Skeletal muscle tissue (tissue), 4 donors: ENCODE data around the gene CENPT. TPM values are rescaled to one million over a fixed set of nuclear protein-coding genes. Genes with fewer than 3 reads are reported as not detected.
A peak's percentile ranks its signal among the peaks of the same experiment; 100 is the strongest.

Experiments used
- H3K27ac ChIP-seq: one replicate; pipeline ENCODE4 v1.7.0; 2013; ENCODE audit warnings: mild to moderate bottlenecking, low read depth, low read length, inconsistent platforms
- H3K27me3 ChIP-seq, 3 donors: one replicate each; pipeline ENCODE4 v1.7.0; 2013; ENCODE audit warnings: low read length in 3 of 3; ENCODE audit not compliant: control insufficient read depth in 3 of 3, insufficient read depth in 3 of 3
- H3K36me3 ChIP-seq, 3 donors: one replicate each; pipeline ENCODE4 v1.7.0; 2013; ENCODE audit warnings: low read length in 3 of 3; ENCODE audit not compliant: control insufficient read depth in 3 of 3, insufficient read depth in 3 of 3
- H3K4me1 ChIP-seq, 3 donors: one replicate each; pipeline ENCODE4 v1.7.0; 2013; ENCODE audit warnings: low read length in 3 of 3, mild to moderate bottlenecking in 3 of 3; ENCODE audit not compliant: control insufficient read depth in 3 of 3, insufficient read depth in 3 of 3
- H3K4me3 ChIP-seq, 3 donors: one replicate each; pipeline ENCODE4 v1.7.0; 2013; ENCODE audit warnings: low read length in 3 of 3
- H3K9ac ChIP-seq, 3 donors: one replicate each; pipeline ENCODE4 v1.7.0; 2013; ENCODE audit warnings: low read length in 3 of 3, mild to moderate bottlenecking in 3 of 3, moderate library complexity in 2 of 3, low read depth in 1 of 3
- H3K9me3 ChIP-seq, 3 donors: one replicate each; pipeline ENCODE4 v1.7.0; 2013; ENCODE audit warnings: low read length in 3 of 3; ENCODE audit not compliant: control insufficient read depth in 3 of 3
- total RNA-seq: library from RNA; depleted of rRNA; stranded (reverse); fragments of >200 nt; gene quantifications from one replicate; pipeline ENCODE4 v1.2.3, GENCODE V29; 2014
- donor health status: Osteomylitis.

CENPT gene
- total RNA-seq, 1 donor from 2014 or later: 14.6 TPM

DNA sequence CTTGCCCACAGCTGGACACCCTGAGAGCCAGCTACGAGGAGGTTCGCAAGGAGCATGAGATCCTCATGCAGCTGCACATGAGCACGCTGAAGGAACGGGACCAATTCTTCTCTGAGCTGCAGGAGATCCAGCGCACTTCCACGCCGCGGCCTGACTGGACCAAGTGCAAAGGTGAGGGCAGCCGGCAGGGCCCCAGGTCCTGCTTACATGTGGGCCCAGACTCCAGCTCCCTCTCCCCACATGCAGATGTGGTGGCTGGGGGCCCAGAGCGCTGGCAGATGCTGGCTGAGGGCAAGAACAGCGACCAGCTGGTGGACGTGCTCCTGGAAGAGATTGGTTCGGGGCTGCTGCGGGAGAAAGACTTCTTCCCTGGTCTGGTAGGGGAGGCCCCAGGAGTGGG lies 21.6 kb downstream of the CENPT start:
- no peaks in the 10 kb centered on the region for H3K27me3 ChIP-seq
- H3K36me3 ChIP-seq: peaks cover 26 to 42% (median 37%) of the 10 kb centered on the region in 3 donors
- no peaks in the 10 kb centered on the region for H3K4me1 ChIP-seq
- H3K4me3 ChIP-seq: no peak overlapping the region
- no peaks in the 10 kb centered on the region for H3K9me3 ChIP-seq
- no peak overlapping the region for H3K9ac ChIP-seq
- H3K27ac ChIP-seq: no peak overlapping the region

DNA sequence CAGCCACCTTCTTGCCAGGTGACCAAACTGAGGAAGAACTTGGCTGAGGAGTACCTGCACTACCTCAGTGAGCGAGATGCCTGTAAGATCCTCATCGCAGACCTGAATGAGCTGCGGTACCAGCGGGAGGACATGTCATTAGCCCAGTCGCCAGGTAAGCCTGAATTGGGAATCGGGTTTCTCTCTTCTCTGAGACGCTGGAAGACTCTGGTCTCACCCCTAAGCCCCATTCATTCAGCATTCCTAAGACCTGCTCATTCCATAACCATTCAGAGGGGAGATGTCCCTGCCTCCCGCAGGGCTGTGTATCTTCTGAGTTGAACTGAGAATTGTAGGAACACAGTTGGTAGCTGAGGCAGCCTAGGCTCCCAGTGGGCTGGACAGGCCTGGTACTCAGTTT lies 22.4 kb downstream of the CENPT start:
- Histone ChIP-seq H3K27me3 (no peaks in the 10 kb centered on the region), H3K4me1 (no peaks in the 10 kb centered on the region), H3K9me3 (no peaks in the 10 kb centered on the region), H3K4me3 (no peak overlapping the region), H3K27ac (no peak overlapping the region), H3K9ac (no peak overlapping the region), H3K36me3 (peaks cover 19 to 35% (median 29%) of the 10 kb centered on the region in 3 donors)

DNA sequence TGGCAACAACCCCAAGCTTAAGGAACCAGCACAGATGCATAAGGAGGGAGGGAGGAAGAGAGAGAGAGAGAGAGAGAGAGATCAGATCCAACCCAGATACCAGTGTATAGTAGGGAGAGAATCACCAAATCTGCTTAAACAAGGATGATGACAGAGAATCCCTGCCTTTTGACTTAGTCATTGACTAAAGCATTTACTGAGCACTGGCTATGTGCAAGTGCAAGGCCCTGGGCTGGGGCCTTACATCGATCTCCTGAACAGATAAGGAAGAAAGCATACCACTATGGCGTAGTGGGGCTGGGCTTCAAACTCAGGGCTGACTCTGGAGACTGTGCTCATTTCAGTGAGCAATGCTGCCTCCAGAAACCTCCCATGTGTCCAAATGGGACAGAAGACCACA lies 25.0 kb downstream of the CENPT start:
- Histone ChIP-seq H3K4me3 (no peak overlapping the region), H3K27ac (no peak overlapping the region), H3K9me3 (no peaks in the 10 kb centered on the region), H3K36me3 (peaks cover 2 to 10% (median 4%) of the 10 kb centered on the region in 3 donors), H3K9ac (no peak overlapping the region), H3K27me3 (no peaks in the 10 kb centered on the region), H3K4me1 (no peaks in the 10 kb centered on the region)

GRCh38 chr16:67820608-67821259 lies 26.8 kb downstream of the CENPT start:
- peaks cover 0 to 2% (median 0%) of the 10 kb centered on the region in 3 donors for H3K4me1 ChIP-seq
- no peak overlapping the region for H3K9ac ChIP-seq
- no peak overlapping the region for H3K27ac ChIP-seq
- H3K36me3 ChIP-seq: no peaks in the 10 kb centered on the region
- no peak overlapping the region for H3K4me3 ChIP-seq
- H3K9me3 ChIP-seq: no peaks in the 10 kb centered on the region
- H3K27me3 ChIP-seq: no peaks in the 10 kb centered on the region

DNA sequence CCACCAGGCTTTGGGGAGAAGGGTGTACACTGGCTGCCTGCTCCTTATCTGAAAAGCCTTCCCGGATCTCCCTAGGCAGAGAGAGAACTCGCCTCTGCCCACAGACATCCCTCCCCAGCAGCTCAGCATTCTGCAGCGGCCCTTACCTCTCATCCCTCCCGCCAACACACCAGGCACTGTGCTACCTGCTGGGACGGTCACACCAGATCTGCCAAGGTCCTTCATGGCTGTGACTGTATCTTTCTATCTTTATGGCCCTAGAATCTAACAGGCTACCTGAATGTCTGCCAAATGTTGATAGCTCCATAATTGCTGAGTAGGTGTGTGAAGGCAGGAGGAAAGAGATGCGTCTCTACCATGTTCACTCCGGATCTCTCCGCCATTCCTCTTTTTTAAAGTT lies 32.9 kb downstream of the CENPT start:
- Histone ChIP-seq H3K27me3 (no peaks in the 10 kb centered on the region), H3K4me1 (peaks cover 0 to 2% (median 0%) of the 10 kb centered on the region in 3 donors), H3K9me3 (no peaks in the 10 kb centered on the region), H3K9ac (peak overlapping the region in 1 of 3 donors; percentile 16), H3K36me3 (no peaks in the 10 kb centered on the region), H3K27ac (no peak overlapping the region), H3K4me3 (no peak overlapping the region)

GRCh38 chr16:67811899-67812298 lies 35.6 kb downstream of the CENPT start:
- Histone ChIP-seq H3K4me3 (no peak overlapping the region), H3K36me3 (no peaks in the 10 kb centered on the region), H3K27me3 (no peaks in the 10 kb centered on the region), H3K9me3 (no peaks in the 10 kb centered on the region), H3K9ac (no peak overlapping the region), H3K4me1 (peaks cover 5 to 7% (median 7%) of the 10 kb centered on the region in 3 donors), H3K27ac (no peak overlapping the region)

DNA sequence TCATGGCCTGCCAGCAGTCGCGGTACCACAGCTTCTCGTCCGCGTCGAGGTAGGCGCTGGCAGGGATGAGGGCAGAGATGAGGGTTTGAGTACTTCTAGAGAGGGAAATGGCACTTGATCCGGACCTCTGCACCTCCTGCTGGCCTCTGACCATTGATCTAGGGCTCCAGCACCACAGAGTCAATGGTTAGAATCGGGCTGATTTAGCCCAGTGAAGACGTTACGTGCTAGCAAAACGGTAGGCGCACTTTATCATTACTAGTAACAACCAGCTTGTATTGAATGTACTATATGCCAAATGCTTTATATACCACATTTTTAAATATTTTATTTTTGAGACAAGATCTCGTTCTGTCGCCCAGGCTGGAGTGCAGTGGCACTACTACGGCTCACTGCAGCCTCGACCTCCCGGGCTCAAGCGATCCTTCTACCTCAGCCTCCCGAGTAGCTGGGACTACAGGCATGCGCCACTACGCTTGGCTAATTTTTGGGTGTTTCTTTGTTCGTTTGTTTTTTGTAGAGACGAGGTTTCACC lies 40.3 kb downstream of the CENPT start:
- peak overlapping the region in 2 of 3 donors; percentile 67 to 70 for H3K9ac ChIP-seq
- H3K36me3 ChIP-seq: peaks cover 4 to 16% (median 13%) of the 10 kb centered on the region in 3 donors
- peaks cover 17 to 32% (median 20%) of the 10 kb centered on the region in 3 donors for H3K4me1 ChIP-seq
- H3K27me3 ChIP-seq: no peaks in the 10 kb centered on the region
- H3K9me3 ChIP-seq: no peaks in the 10 kb centered on the region
- peak overlapping the region; percentile 96 for H3K27ac ChIP-seq
- H3K4me3 ChIP-seq: peak overlapping the region; percentile 84 to 90 (median 87)

DNA sequence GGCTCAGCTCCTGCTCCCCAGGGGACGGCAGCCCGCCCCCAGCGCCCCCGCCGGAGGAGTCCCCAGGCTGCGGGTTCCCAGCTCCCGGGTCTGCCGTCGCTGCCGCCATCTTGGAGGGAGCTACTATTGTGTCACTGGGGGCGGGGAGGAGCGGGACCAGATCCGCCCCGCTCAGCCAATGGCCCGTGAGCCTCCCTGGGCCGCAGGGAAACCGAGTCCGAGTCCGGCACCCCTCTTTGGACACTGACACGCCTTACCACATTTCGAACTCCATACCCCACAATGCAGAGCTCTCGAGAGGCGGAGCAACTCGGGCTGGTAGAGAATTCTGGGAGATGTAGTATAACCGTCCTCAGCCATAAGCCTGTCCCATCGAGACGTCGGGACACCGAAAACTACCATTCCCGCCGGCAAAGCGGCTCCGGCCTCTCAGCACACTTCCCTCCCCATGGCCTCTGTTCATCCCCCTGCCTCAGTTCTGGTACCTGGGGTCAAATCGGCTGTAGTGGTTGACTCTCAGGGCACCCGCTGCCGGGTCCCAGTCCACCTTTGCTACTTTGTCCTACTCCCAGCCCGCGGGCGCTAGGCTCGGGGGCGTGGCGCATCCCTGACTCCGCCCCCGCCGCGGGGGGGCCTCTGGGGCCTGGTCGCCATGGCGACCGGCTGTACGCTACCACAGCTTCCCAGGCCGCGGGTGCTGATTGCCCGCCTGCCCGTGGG lies 40.9 kb downstream of the CENPT start, which contains the start of the genes RANBP10 and TSNAXIP1:
Gene RANBP10, minus strand, starts transcription at position 133 of the 720 bp plus-strand sequence. Its CDS starts 24 bp downstream, at position 109.
Gene TSNAXIP1, plus strand, starts transcription at position 462 of the 720 bp plus-strand sequence. CDS start 261 bp downstream, outside the sequence.
- H3K4me1 ChIP-seq: peaks cover 18 to 37% (median 20%) of the 10 kb centered on the region in 3 donors

DNA sequence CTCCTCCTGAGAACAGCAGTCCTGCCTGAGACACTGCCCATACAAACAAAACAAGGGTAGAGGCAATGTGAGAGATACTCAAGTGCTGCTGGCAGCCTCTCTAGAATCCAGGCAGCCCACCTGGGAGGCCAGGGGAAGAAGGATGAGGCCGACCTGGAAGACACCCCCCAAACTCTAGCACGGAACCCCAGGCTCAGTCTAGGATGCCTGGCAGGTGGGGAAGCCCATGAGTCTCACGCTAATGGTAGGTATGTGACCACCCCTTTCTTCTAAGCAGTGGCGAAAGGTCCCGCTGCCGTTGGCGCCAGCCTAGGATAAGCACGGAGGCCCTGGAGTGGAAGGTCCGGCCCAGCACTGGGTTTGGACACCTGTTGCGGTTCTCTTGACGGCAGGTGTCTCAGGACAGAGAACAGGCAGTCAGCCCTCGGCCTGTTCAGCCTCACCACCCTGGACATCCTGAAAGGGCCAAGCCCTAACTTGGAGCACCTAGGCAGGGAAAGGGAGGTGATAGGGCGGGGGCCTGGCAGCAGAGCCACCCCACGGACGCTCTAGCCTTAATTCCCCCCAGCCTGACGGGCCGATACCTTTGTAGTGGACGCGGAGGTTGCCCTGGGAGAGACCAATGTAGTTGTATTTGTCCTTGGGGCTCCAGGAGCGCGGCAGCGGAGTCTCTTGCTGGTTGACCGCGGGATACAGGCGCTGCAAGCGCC lies 41.6 kb downstream of the CENPT start:
- peaks cover 24 to 45% (median 25%) of the 10 kb centered on the region in 3 donors for H3K4me1 ChIP-seq
- H3K9me3 ChIP-seq: no peaks in the 10 kb centered on the region
- peak overlapping the region; percentile 96 for H3K27ac ChIP-seq
- H3K4me3 ChIP-seq: peak overlapping the region; percentile 84 to 99 (median 97)
- peak overlapping the region; percentile 97 to 100 (median 99) for H3K9ac ChIP-seq
- H3K36me3 ChIP-seq: peaks cover 6 to 23% (median 20%) of the 10 kb centered on the region in 3 donors
- no peaks in the 10 kb centered on the region for H3K27me3 ChIP-seq

More for the DNA sequence above, 40.9 kb downstream of the CENPT start, which contains the start of the genes RANBP10 and TSNAXIP1:
- H3K36me3 ChIP-seq: peaks cover 4 to 18% (median 16%) of the 10 kb centered on the region in 3 donors
- peak within 1 kb of the TSS; percentile 97 to 100 (median 99) for H3K9ac ChIP-seq
- H3K27ac ChIP-seq: peak within 1 kb of the TSS; percentile 96
- H3K4me3 ChIP-seq: peak within 1 kb of the TSS; percentile 84 to 99 (median 97)
- no peaks in the 10 kb centered on the region for H3K9me3 ChIP-seq
- H3K27me3 ChIP-seq: no peaks in the 10 kb centered on the region
